H1 (cell line): ENCODE measurements around the gene EPHA6. TPM values are rescaled to one million over a fixed set of nuclear protein-coding genes. Genes with fewer than 3 reads are reported as not detected.

Source experiments
- CTCF ChIA-PET: fragments of 300-600 bp; sonication (Branson Sonifier 250); formaldehyde crosslinking; loops from one replicate; lab custom pipeline; 2021; ENCODE audit not compliant: partially characterized antibody; lab: Charles Lee
- POLR2A ChIA-PET: fragments of 300-600 bp; sonication (Branson Sonifier 250); formaldehyde crosslinking; loops from one replicate; lab custom pipeline; 2021; ENCODE audit warnings: inconsistent platforms; ENCODE audit not compliant: partially characterized antibody; lab: Charles Lee
- DNase-seq, 2 experiments: peaks; one replicate each; pipeline versions ENCODE4 v3.0.0 to v3.0.0-alpha.2; 2010 to 2022; ENCODE audit warnings: low spot score in 2 of 2, low read depth in 1 of 2, mixed read lengths in 1 of 2
- FAIRE-seq: peaks from 2 replicates; lab custom pipeline; 2011; peaks lifted over from hg19 to GRCh38; lab: Jason Lieb, UNC
- H2AFZ ChIP-seq: 2 replicates; pipeline ENCODE4 v1.8.1; 2012; ENCODE audit warnings: low read length, inconsistent platforms
- H2AK5ac ChIP-seq: 2 replicates; pipeline ENCODE4 v1.6.1; 2013; ENCODE audit warnings: low read depth, low read length
- H2BK120ac ChIP-seq: replicated peaks from 2 replicates; pipeline ENCODE3; 2013; ENCODE audit warnings: low read depth, low read length, inconsistent platforms
- H2BK12ac ChIP-seq: 2 replicates; pipeline ENCODE4 v1.6.1; 2013; ENCODE audit warnings: low read depth, low read length
- H2BK15ac ChIP-seq: 2 replicates; pipeline ENCODE4 v1.6.1; 2013; ENCODE audit warnings: low read length
- H2BK20ac ChIP-seq: 2 replicates; pipeline ENCODE4 v1.6.1; 2013; ENCODE audit warnings: low read length
- H2BK5ac ChIP-seq: 2 replicates; pipeline ENCODE4 v1.6.1; 2013; ENCODE audit warnings: low read depth, low read length
- H3K14ac ChIP-seq: 2 replicates; pipeline ENCODE4 v1.6.1; 2013; ENCODE audit warnings: inconsistent platforms; ENCODE audit not compliant: insufficient read length
- H3K18ac ChIP-seq: 2 replicates; pipeline ENCODE4 v1.6.1; 2013; ENCODE audit warnings: low read length; ENCODE audit errors: extremely low read depth
- H3K23ac ChIP-seq: 2 replicates; pipeline ENCODE4 v1.6.1; 2013; ENCODE audit warnings: inconsistent platforms; ENCODE audit not compliant: insufficient read length
- H3K23me2 ChIP-seq: 2 replicates; pipeline ENCODE4 v1.6.1; 2013; ENCODE audit warnings: low read depth, low read length
- H3K27ac ChIP-seq: 2 replicates; pipeline ENCODE4 v1.6.1; 2011; ENCODE audit warnings: low read depth, low read length, inconsistent platforms
- H3K27me3 ChIP-seq, 4 experiments: replicated peaks in 1 of 4; 1 replicate in 1 of 4; 2 replicates in 3 of 4; pipeline versions ENCODE4 v1.6.1 to v1.8.1; 2011 to 2013; ENCODE audit warnings: low read length in 3 of 4, mild to moderate bottlenecking in 3 of 4, inconsistent platforms in 2 of 4, mixed read lengths in 2 of 4, moderate library complexity in 1 of 4; ENCODE audit not compliant: control insufficient read depth in 3 of 4, insufficient read depth in 3 of 4; ENCODE audit errors: extremely low read depth in 1 of 4
- H3K36me3 ChIP-seq, 4 experiments: 2 replicates each; pipeline versions ENCODE4 v1.6.1 to v1.8.1; 2011 to 2013; ENCODE audit warnings: mild to moderate bottlenecking in 4 of 4, low read length in 3 of 4, moderate library complexity in 2 of 4, control low read depth in 1 of 4, inconsistent platforms in 1 of 4; ENCODE audit not compliant: insufficient read depth in 4 of 4, control insufficient read depth in 2 of 4
- H3K4ac ChIP-seq: replicated peaks from 2 replicates; pipeline ENCODE3; 2013; ENCODE audit warnings: low read length, low read depth, mixed read lengths, inconsistent platforms; ENCODE audit not compliant: insufficient read length
- H3K4me1 ChIP-seq, 4 experiments: replicated peaks in 1 of 4; 1 replicate in 1 of 4; 2 replicates in 3 of 4; pipeline versions ENCODE4 v1.6.1 to v1.8.1; 2011 to 2013; ENCODE audit warnings: low read length in 3 of 4, inconsistent platforms in 2 of 4, mixed read lengths in 1 of 4; ENCODE audit not compliant: insufficient read depth in 4 of 4, control insufficient read depth in 3 of 4
- H3K4me2 ChIP-seq, 2 experiments: 2 replicates each; pipeline versions ENCODE4 v1.6.1 to v1.8.1; 2011 to 2013; ENCODE audit warnings: low read depth in 2 of 2, low read length in 2 of 2, control low read depth in 1 of 2, inconsistent platforms in 1 of 2, mild to moderate bottlenecking in 1 of 2; ENCODE audit not compliant: insufficient read depth in 1 of 2
- H3K4me3 ChIP-seq, 4 experiments: fragments of 200-600, 300-600 bp in 1 of 4; sonication (generic), shearing (Covaris generic), sonication (Bioruptor Twin) in 1 of 4; 2 replicates each; pipeline versions ENCODE4 v1.5.1 to v1.8.1; 2011 to 2016; ENCODE audit warnings: low read length in 4 of 4, low read depth in 3 of 4, control low read depth in 2 of 4, inconsistent platforms in 2 of 4, mild to moderate bottlenecking in 2 of 4, mixed read lengths in 1 of 4, moderate library complexity in 1 of 4; ENCODE audit not compliant: insufficient read depth in 2 of 4; ENCODE audit errors: extremely low read depth in 1 of 4
- H3K56ac ChIP-seq: replicated peaks from 2 replicates; pipeline ENCODE3; 2013; ENCODE audit warnings: low read depth, mild to moderate bottlenecking, mixed read lengths, low read length, inconsistent platforms; ENCODE audit not compliant: insufficient read length
- H3K79me1 ChIP-seq: 2 replicates; pipeline ENCODE4 v1.6.1; 2013; ENCODE audit warnings: low read depth, low read length, control low read depth
- H3K79me2 ChIP-seq, 2 experiments: 2 replicates each; pipeline versions ENCODE4 v1.6.1 to v1.8.1; 2012 to 2013; ENCODE audit warnings: low read length in 2 of 2, mild to moderate bottlenecking in 2 of 2, inconsistent platforms in 1 of 2; ENCODE audit not compliant: insufficient read depth in 2 of 2, control insufficient read depth in 1 of 2
- H3K9ac ChIP-seq, 4 experiments: replicated peaks in 1 of 4; 1 replicate in 1 of 4; 2 replicates in 3 of 4; pipeline versions ENCODE4 v1.6.1 to v1.8.1; 2011 to 2013; ENCODE audit warnings: low read depth in 3 of 4, low read length in 3 of 4, control low read depth in 2 of 4, mild to moderate bottlenecking in 2 of 4, moderate library complexity in 2 of 4, inconsistent platforms in 1 of 4; ENCODE audit errors: extremely low read depth in 1 of 4
- H3K9me3 ChIP-seq, 2 experiments: 2 replicates each; pipeline versions ENCODE4 v1.6.1 to v1.8.1; 2012 to 2013; ENCODE audit warnings: mild to moderate bottlenecking in 2 of 2, moderate library complexity in 2 of 2, control low read depth in 1 of 2, inconsistent platforms in 1 of 2, low read depth in 1 of 2, low read length in 1 of 2, mixed read lengths in 1 of 2; ENCODE audit not compliant: insufficient read depth in 2 of 2
- H4K20me1 ChIP-seq, 2 experiments: replicated peaks in 1 of 2; 2 replicates each; pipeline versions ENCODE3 to v1.8.1; 2011 to 2013; ENCODE audit warnings: inconsistent platforms in 2 of 2, low read length in 2 of 2, mild to moderate bottlenecking in 1 of 2; ENCODE audit not compliant: insufficient read depth in 2 of 2, control insufficient read depth in 1 of 2
- H4K5ac ChIP-seq: 2 replicates; pipeline ENCODE4 v1.6.1; 2013; ENCODE audit warnings: low read length, low read depth, mixed read lengths, inconsistent platforms; ENCODE audit not compliant: insufficient read length
- H4K8ac ChIP-seq: 2 replicates; pipeline ENCODE4 v1.8.0; 2013; ENCODE audit warnings: mild to moderate bottlenecking, moderate library complexity, low read length, inconsistent platforms; ENCODE audit not compliant: insufficient read depth; ENCODE audit errors: extremely low read depth
- H4K91ac ChIP-seq: replicated peaks from 2 replicates; pipeline ENCODE3; 2013; ENCODE audit warnings: low read length, mixed read lengths, inconsistent platforms; ENCODE audit not compliant: insufficient read length
- POLR2AphosphoS5 ChIP-seq: IDR thresholded peaks from 2 replicates; pipeline ENCODE4 v1.6.1; 2011; ENCODE audit warnings: low read depth, low read length
- RNF2 ChIP-seq: fragments of 200-900, 300-1000 bp; sonication (generic); IDR thresholded peaks from 2 replicates; pipeline ENCODE4 v1.7.1; 2016; ENCODE audit warnings: borderline replicate concordance, low read depth, mild to moderate bottlenecking, antibody characterized with exemption, low read length; ENCODE audit not compliant: poor library complexity, severe bottlenecking; ENCODE audit errors: missing control alignments
- WGBS, 2 experiments: shearing (Covaris generic) in 1 of 2; methylation state at CpG; one replicate each; pipeline versions ENCODE4 v1.1.6 to v1.1.7; 2013 to 2015; ENCODE audit warnings: low lambda C conversion rate in 2 of 2, mixed read lengths in 2 of 2, inconsistent platforms in 1 of 2, low coverage in 1 of 2, missing lambda C conversion rate in 1 of 2; ENCODE audit not compliant: insufficient replicate concordance in 2 of 2, insufficient coverage in 1 of 2, insufficient read length in 1 of 2; ENCODE audit errors: extremely low coverage in 1 of 2, missing lambda C conversion rate in 1 of 2; 5-methylcytosine and 5-hydroxymethylcytosine counted together
- polyA plus RNA-seq, 7 experiments: library from polyadenylated mRNA; depleted of rRNA in 3 of 7; stranded (reverse) in 5 of 7; unstranded in 2 of 7; fragments of >200 nt in 5 of 7; fragments of 200-250 nt in 2 of 7; gene quantifications; 1 replicate in 5 of 7; 2 replicates in 1 of 7; 4 replicates in 1 of 7; pipeline versions ENCODE4 v1.2.1 to v1.2.3, GENCODE V29; 2011 to 2013; ENCODE audit warnings: missing spikeins in 2 of 7, mixed read lengths in 2 of 7
- total RNA-seq: library from RNA; stranded (reverse); fragmentation: NEBNext Ultra II Directional; extraction: Animal tissue kit (Norgen Biotek cat#: 25700); gene quantifications from 2 replicates; pipeline ENCODE4 v1.2.1, GENCODE V29; 2021
- TF ChIP-seq, protein P1 (sequence below): IDR thresholded peaks from 2 replicates; pipeline ENCODE4 v1.6.1; 2012; ENCODE audit warnings: low read length, inconsistent platforms

The EPHA6 gene
- total and polyA plus RNA-seq, 2 of the 8 experiments (the other 6 are each of a cell fraction or from before 2014, with no cell fraction given) = 0.83 to 3.2 TPM

DNA sequence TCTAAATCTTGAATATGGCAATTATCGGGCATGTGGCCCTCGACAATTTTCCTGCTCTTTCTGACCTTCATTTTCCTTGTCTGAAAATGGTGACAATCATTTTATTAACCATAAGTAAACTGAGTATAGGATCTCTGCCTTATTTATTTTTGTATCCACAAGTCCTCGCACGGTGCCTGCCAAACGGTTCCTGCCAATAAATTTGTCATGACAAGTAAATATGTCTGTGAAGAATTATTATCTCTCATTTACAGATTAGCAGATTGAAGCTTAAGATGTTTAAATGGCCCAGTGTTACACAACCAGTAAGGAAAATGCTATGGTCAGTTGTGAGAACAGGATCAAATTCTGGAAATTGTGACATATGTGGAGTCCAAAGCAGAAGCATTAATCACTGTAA is 884.3 kb downstream of the EPHA6 start:
- H3K4ac ChIP-seq = no peak overlapping the region
- no peak overlapping the region for H2BK15ac ChIP-seq
- no peaks in the 10 kb centered on the region for H3K79me1 ChIP-seq
- H3K27ac ChIP-seq = no peak overlapping the region
- no peak overlapping the region for H3K4me3 ChIP-seq
- H3K4me1 ChIP-seq = no peaks in the 10 kb centered on the region
- no peak for DNase-seq
- no peak overlapping the region for H3K56ac ChIP-seq
- POLR2A ChIA-PET = no interaction called here
- H4K5ac ChIP-seq = no peak overlapping the region
- H3K27me3 ChIP-seq = no peaks in the 10 kb centered on the region
- no peak overlapping the region for H4K91ac ChIP-seq
- no peak overlapping the region for H2BK120ac ChIP-seq
- H2AFZ ChIP-seq = no peak overlapping the region
- TF ChIP-seq POLR2AphosphoS5 (no peak), RNF2 (no peak)
- TF ChIP-seq, protein P1, sequence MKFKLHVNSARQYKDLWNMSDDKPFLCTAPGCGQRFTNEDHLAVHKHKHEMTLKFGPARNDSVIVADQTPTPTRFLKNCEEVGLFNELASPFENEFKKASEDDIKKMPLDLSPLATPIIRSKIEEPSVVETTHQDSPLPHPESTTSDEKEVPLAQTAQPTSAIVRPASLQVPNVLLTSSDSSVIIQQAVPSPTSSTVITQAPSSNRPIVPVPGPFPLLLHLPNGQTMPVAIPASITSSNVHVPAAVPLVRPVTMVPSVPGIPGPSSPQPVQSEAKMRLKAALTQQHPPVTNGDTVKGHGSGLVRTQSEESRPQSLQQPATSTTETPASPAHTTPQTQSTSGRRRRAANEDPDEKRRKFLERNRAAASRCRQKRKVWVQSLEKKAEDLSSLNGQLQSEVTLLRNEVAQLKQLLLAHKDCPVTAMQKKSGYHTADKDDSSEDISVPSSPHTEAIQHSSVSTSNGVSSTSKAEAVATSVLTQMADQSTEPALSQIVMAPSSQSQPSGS = no peak
- no peak overlapping the region for H3K18ac ChIP-seq
- no peaks in the 10 kb centered on the region for H3K36me3 ChIP-seq
- no peak overlapping the region for H4K8ac ChIP-seq
- no peak overlapping the region for H2BK20ac ChIP-seq
- no peak overlapping the region for H2BK5ac ChIP-seq
- no peak overlapping the region for H3K14ac ChIP-seq
- no peak for FAIRE-seq
- no peak overlapping the region for H3K23ac ChIP-seq
- no peaks in the 10 kb centered on the region for H3K9me3 ChIP-seq
- H3K4me2 ChIP-seq = no peak overlapping the region
- no peak overlapping the region for H3K9ac ChIP-seq
- CTCF ChIA-PET = no interaction called here
- no peaks in the 10 kb centered on the region for H3K79me2 ChIP-seq
- 91% methylated on average over 5 of the region's 5 CpGs; no CpG with 5 or more reads in 1 of the 2 experiments for WGBS, 2 experiments
- H4K20me1 ChIP-seq = no peaks in the 10 kb centered on the region
- H3K23me2 ChIP-seq = no peaks in the 10 kb centered on the region
- H2AK5ac ChIP-seq = no peak overlapping the region
- no peak overlapping the region for H2BK12ac ChIP-seq
